GM21423 (cell line): ENCODE measurements around the gene RBM42.

Experiments used
- ATAC-seq: cut with Tn5 transposase; IDR thresholded peaks from one replicate; pipeline ENCODE4 v1.9.1; 2021; ENCODE audit warnings: mild to moderate bottlenecking, moderate library complexity; ENCODE audit not compliant: unreplicated experiment

RBM42 gene

DNA sequence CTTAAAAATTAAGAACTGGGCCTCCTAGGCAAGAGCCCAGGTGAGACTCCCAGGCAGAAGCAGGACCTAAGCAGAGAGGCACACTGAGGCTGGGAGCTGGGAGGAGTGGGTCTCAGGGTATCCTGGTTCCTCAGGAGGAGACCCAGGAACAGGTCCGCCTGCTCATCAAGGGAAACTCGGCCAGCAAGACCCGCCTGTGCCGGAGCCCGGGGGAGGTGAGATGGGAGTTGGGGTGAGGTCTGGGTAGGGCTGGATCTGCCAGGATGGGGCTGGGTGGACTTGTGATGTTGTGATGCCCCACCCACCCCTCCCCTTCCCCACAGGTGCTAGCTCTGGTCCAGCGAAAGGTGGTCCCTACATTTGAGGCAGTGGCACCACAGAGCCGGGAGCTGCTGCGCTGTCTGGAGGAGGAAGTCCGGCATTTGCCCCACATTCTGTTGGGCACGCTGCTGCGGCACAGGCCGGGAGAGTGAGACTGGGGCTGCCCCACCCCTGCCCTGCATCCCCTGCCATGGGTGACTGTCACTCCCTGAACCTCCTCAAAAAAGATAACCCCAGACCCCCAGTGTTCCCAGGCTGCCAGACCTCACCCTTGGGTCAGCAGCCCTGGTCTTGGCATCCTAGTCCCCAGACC, 9.4 kb upstream of the RBM42 start:
- ATAC-seq = no peak

- no peak for ATAC-seq
Observed at GRCh38 chr19:35620001-35620400, 8.8 kb upstream of the RBM42 start.

- no peak for ATAC-seq
Observed at GRCh38 chr19:35621708-35622107, 7.1 kb upstream of the RBM42 start.

DNA sequence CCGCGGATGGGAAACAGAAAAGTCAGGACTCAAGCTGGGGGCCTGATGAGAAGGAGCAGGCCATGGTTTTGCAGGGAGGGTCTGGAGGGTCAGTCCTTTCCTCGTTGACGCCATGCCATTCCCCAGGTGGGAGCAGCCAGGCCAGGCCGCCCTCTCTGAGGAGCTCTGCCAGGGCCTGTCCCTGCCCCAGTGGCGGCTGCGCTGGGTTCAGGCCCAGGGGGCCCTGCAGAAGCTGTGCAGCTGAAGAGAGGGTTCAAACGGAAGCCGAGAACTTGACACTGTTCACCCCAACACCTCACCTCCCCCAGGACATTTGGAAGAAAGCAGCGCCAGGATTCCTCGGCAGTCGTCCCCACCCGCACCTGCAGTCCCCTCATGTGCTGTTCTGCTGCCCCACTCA, 6.1 kb upstream of the RBM42 start:
- no peak for ATAC-seq

GRCh38 chr19:35623327-35624010, 5.4 kb upstream of the RBM42 start:
- ATAC-seq = no peak

- no peak for ATAC-seq
Observed at GRCh38 chr19:35628264-35628564, 622 bp upstream of the RBM42 start.

DNA sequence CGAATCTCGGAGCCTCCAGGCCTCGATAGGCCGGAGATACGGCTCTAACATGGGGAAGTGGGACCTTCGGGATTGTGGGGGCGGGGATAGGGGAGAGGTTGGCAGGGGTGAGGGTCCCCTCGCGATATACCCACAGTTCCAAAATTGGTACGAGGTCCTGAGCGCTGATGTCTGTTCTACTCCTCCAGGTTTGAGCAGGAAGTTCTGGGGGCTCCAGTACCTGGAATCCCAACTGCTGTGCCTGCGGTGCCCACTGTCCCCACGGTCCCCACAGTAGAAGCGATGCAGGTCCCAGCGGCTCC, 447 bp downstream of the RBM42 start:
- ATAC-seq = peak; percentile 3

GRCh38 chr19:35633727-35634440, 5.0 kb downstream of the RBM42 start:
- ATAC-seq = no peak

DNA sequence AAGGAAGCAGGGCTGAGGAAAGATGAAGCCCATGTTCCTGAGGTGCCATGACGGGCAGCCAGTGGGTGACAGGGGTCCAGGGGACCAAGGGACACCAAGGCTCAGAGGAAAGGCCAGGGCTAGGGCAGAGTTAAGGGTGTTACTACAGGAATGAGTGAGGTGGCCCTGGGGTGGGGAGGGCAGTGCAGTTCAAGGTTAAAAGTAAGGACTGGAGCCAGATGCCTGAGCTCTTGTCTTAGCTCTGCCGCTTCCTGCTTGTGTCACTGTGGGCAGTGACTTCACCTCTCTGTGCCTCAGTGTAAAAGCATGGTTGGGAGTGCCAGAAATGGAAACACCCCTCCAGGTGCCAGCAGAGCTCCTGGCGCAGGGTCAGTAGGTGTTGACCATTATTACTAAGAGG, 7.8 kb downstream of the RBM42 start:
- ATAC-seq = no peak

DNA sequence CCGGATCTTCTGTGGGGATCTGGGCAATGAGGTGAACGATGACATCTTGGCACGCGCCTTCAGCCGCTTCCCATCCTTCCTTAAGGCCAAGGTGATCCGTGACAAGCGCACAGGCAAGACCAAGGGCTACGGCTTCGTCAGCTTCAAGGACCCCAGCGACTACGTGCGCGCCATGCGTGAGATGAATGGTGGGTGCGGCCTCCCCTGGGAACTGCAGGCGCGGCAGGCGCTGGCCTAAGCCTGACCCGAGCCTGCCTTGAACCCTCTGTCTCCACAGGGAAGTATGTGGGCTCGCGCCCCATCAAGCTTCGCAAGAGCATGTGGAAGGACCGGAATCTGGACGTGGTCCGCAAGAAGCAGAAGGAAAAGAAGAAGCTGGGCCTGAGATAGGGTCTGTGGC, 8.3 kb downstream of the RBM42 start:
- ATAC-seq = no peak

DNA sequence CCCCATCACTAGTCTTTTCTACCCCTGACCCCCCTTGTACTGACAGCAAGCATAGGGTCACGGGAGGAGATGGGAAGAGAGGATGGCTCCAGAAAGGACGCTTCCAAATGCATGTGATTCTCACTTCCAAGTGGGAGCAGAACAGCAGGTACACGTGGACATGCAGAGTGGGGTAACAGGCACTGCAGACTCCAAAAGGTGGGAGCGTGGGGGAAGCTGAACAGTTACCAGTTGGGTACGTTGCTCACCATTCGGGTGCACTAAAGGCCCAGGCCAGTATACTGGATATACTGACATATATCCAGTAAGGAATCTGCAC, 10.4 kb downstream of the RBM42 start:
- no peak for ATAC-seq

- no peak for ATAC-seq
Observed at GRCh38 chr19:35639863-35640262, 11.0 kb downstream of the RBM42 start.

GRCh38 chr19:35641515-35642151, 12.8 kb downstream of the RBM42 start, which contains the start of gene ETV2:
Gene ETV2 (plus strand): TSS chr19:35641745. CDS start chr19:35642461, 716 bp downstream.
- ATAC-seq = no peak

DNA sequence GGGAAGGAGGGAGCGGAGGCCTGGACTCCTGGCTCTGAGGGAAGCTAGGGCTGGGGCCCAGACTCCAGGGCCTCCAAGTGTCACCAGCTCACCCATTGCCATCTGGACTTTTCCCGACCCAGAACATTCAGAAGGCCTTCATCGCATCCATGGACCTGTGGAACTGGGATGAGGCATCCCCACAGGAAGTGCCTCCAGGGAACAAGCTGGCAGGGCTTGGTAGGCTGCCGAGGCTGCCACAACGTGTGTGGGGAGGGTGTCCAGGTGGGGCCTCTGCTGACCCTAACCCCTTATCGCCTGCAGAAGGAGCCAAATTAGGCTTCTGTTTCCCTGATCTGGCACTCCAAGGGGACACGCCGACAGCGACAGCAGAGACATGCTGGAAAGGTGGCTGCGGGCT, 13.5 kb downstream of the RBM42 start:
- ATAC-seq = no peak

DNA sequence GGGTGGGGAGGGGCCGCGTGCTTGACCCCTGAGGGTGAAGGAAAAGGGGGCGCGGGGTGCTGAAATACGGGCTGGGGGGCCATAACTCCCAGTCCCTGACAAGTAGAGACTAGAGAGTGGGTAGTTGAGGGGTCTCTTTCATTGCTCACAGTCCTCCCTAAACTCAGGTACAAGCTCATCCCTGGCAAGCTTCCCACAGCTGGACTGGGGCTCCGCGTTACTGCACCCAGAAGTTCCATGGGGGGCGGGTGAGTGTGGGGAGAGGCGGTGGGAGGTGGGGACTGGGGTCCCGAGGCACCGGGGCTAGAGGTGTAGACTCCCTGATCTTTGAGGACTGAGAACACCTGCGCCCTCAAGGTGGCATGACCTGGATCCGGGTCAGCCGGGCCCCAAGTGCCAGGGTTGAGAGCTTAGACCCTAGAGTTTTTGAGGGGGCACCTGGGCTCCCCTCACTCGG, 14.0 kb downstream of the RBM42 start:
- ATAC-seq = no peak

GRCh38 chr19:35643255-35644205, 14.7 kb downstream of the RBM42 start:
- ATAC-seq = peak; percentile 26

DNA sequence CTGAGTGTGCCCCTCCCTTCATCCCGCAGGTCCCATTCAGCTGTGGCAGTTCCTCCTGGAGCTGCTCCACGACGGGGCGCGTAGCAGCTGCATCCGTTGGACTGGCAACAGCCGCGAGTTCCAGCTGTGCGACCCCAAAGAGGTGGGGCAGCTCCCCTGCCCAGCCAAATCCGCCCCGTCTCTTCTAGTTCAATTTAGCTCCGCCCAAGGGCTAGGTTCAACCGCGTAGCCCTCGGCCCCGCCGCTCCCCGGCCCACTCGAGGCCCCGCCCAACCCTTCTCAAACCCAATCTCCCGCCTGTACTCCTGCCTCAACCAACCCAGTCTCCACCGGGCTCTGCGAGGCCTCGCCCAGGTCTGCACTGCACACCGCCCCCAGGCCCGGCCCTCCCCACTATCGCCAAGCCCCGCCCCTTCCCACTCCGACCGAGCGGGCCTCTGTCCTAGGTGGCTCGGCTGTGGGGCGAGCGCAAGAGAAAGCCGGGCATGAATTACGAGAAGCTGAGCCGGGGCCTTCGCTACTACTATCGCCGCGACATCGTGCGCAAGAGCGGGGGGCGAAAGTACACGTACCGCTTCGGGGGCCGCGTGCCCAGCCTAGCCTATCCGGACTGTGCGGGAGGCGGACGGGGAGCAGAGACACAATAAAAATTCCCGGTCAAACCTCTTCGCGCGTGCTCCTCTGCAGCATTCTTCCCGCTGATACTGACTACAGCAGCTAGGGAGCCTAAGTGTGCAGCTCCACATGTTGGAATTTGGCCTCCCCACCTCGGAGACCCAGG, 15.6 kb downstream of the RBM42 start:
- peak; percentile 60 for ATAC-seq

GRCh38 chr19:35644987-35645679, 16.3 kb downstream of the RBM42 start:
- ATAC-seq = no peak

DNA sequence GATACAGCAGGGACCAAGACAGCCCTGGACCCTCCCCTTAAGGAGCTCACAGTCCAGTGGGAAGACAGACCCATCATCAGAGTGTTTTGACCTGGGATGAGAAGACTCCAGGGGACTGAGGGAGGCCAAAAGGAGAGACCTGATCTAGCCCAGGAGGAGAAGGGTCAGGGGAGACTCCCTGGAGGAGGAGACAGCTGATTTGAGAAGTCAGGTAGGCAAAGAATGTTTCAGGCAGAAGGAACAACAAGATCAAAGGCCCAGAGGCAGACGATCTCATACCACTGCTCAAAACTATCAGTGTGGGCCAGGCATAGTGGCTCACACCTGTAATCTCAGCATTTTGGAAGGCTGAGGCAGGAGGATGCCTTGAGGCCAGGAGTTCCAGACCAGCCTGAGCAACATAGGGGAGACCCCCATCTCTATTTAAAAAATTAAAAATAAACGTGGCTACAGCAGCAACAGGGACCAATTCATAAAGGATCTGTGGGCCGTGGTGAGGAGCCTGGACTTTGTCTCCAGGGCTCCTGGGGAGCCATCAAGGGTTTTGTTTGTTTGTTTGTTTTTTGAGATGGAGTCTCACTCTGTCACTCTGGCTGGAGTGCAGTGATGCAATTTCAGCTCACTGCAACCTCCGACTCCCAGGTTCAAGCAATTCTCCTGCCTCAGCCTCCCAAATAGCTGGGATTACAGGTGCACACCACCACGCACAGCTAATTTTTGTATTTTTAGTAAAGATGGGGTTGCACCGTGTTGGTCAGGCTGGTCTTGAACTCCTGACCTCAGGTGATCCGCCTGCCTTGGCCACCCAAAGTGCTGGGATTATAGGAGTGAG, 17.1 kb downstream of the RBM42 start:
- no peak for ATAC-seq
